GM12874 (cell line): ENCODE measurements around the gene ITPKC.

ENCODE experiments used
- CTCF ChIP-seq: IDR thresholded peaks from 2 replicates; pipeline ENCODE4 v1.5.1; 2011; ENCODE audit warnings: low read depth, mild to moderate bottlenecking, control low read depth, low read length, moderate library complexity; ENCODE audit not compliant: insufficient read depth

The ITPKC gene

GRCh38 chr19:40707615-40708014 is 9.3 kb upstream of the ITPKC start:
- TF ChIP-seq CTCF, result no peak

GRCh38 chr19:40709817-40710216 is 7.1 kb upstream of the ITPKC start:
- TF ChIP-seq CTCF, result no peak

DNA sequence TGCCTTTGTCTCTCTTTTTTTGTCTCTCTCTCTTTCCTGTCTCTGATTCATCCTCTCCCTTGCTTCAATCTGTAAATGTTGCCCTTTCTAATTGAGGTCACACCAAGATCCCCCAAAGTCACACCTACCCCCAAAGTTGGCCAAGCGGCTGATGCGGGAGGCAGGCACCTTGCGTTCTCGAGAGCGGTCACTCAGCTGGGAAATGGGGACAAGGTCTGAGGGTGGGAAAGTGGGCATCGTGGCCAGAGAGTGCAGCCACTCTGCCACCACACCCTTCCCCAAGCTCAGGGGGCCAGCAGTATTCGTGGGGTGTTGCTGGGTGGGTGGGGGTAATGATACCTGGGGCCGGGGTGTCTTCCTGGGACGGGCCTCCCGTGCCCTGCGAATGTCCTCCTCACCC is 3.0 kb upstream of the ITPKC start:
- no peak for TF ChIP-seq CTCF

DNA sequence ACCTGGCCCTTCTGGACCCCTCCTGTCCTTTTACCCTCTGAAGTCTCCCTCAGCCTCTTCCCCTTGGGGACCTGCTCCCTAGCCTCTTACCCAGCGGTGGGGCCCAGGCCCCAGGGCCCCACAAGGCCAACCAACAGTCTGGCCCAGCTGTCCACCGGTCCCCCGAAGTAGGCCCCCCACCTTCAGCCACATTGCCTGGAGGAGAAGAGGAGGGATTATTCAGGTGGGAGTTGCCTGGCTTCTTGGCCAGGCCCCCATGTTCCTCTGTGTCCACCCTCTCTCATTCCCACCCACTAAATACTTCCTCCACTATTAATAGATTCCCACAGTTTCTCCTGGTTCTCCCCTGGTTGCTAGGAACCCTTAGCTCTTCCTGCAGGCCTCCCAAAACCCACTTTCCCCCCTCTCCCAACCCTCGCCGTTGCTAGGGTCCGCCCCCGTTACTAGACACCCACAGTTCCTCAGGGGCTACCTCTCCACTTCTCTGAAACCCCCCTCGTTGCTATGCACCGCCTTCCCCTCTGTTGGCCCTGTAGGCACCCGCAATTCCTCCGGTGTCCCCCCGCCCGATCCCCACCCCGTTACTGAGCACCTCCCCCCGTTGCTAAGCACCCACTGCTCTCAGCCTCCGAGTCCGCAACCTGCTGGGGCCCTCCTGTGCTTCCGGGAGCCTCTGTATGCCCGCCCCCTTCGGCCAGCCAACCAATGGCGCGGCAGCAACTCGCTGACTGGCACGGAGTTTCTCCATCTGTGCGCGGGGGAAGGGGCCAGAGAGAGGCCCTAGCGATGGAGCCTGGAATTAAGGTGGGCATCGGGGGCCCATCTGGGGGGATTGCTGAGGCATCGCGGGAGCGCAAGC is 2.2 kb upstream of the ITPKC start:
- no peak for TF ChIP-seq CTCF

DNA sequence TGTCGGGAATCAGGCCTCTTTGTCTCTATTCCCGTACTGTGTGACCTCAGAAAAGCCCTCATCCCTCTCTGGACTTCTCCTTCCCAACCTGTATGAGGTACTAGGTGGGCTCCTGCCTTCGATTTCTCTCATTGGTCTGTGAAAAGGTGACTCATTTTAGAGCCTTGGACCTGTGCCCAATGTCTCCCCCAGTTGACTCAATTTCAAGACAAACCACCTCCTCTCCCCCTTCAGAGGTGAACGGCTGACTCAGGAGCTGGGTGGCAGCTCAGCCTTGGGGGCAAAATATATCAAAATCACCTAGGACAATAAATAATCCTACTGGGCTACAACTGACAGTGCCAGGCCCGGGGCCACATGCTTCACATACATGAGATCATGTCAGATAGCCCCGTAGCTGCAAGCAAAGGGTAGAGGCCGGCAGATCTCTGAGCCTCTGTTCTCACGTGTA is 856 bp upstream of the ITPKC start:
- no peak for TF ChIP-seq CTCF

GRCh38 chr19:40717325-40717879 is 490 bp downstream of the ITPKC start:
- TF ChIP-seq CTCF, result no peak

DNA sequence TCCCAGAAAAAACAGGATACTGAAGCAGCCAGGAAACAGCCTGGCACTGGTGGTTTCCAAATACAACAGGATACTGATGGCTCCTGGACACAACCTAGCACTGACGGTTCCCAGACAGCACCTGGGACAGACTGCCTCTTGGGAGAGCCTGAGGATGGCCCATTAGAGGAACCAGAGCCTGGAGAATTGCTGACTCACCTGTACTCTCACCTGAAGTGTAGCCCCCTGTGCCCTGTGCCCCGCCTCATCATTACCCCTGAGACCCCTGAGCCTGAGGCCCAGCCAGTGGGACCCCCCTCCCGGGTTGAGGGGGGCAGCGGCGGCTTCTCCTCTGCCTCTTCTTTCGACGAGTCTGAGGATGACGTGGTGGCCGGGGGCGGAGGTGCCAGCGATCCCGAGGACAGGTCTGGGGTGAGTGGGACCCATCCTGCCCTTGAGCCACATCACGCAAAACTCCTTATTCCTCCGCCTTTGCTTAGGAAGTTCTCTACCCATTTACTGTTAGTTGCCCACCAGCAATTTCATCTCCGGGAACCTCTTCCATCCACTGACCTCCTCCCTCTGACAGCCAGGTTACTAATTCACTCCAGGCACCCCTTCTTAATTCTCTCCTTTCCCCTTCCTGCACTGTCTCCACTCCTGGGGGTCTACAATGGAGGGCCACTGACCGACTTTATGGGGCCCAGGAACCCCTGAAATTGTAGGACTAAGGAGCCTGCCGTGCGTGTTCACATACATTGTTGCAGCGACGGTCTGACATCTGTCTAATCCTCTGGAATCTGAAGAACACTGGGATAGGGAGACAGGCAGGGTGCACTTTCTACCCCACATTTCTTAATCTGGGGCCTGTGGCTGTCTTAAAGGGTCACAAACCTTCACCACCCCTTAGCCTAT is 1.2 kb downstream of the ITPKC start:
- TF ChIP-seq CTCF, result no peak
